NCI-H526 treated with DMSO at 0.1 percent for 48 hours (cell line): ENCODE results near the gene NADK2.
"Not testable (repeated sequence)": the region's sequence is repeated elsewhere in the genome, so short reads cannot be mapped to it uniquely, and the experiment has no call there.

Experiments
- DNase-seq: peaks from one replicate; lab custom pipeline; 2025; lab: John Stamatoyannopoulos, UW

Gene NADK2

GRCh38 chr5:36241631-36242533, at the start of gene NADK2:
TSS of gene NADK2 (minus strand) at chr5:36241925. CDS start at chr5:36241798, 127 bp downstream.
- peak; percentile 96 for DNase-seq

GRCh38 chr5:36285837-36286615, 44.3 kb upstream of the NADK2 start:
- no peak for DNase-seq

DNA sequence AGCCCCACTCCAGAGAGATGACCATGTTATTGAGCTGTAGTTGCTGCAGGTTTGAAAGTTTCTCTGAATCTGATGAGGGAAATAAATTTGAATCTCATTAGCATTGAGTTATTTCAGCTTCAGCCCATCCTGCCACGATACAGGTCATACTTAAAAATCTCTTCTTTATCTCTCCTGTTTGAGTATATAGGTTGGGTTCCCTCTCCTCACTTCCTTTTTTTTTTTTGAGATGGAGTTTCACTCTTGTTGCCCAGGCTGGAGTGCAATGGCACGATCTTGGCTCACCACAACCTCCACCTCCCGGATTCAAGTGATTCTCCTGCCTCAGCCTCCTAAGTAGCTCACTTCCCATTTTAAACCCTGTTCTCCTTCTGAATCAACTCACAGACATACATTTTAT, 42.0 kb upstream of the NADK2 start:
- DNase-seq = not testable (repeated sequence)

GRCh38 chr5:36281626-36282025, 39.9 kb upstream of the NADK2 start:
- no peak for DNase-seq

DNA sequence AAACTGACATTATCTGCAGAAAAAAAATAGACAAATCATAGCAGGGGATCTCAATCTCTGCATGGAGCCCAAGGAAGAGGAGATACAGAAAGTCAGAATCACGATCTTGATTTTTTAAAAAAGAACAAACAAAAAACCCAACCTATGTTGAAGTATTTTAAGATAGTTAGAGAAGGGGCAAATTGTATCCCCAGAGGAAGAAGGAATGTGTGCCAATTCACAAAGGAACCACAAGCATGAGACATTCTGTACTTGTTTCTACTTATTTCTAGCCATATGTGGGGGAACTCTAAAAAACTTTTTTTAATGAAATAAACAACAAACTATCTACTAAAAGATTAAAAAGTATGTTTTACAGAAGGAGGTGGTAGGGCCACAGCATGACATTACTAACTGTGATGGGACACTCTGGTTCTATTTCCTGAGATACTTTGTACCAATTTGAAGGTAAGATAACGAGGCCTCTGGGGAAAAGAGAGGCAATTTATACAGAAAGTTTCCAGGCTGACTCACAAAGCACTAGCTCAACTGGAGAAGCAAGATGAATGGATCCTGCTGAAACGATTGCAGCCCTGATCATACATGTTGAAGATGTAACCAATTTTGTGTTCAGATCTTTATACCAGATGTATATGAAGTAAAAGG, 37.5 kb upstream of the NADK2 start:
- DNase-seq = no peak

- no peak for DNase-seq
Observed at GRCh38 chr5:36277521-36278176, 35.9 kb upstream of the NADK2 start.

DNA sequence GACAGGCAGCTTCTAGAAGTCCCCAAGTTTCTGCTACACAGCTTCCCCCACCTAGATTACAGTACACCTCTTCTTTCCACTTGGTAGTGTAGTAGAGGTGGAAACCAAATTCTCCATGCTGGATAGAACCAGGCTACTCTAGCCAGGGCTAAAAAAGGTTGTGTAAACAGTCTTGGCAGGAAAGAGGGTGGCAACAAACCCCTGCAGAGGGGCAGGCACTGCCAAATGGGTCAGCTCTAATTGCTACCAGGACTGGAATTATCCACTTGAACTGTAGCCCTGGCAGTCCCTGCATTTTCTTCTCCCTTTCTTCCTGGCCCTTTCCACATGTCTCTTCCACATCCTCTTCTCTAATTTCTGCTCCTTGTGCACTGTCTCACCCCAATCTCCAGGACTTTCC, 35.1 kb upstream of the NADK2 start:
- no peak for DNase-seq

- DNase-seq = no peak
Observed at GRCh38 chr5:36273809-36274526, 32.2 kb upstream of the NADK2 start.

GRCh38 chr5:36272136-36272690, 30.5 kb upstream of the NADK2 start:
- no peak for DNase-seq

GRCh38 chr5:36270876-36271575, 29.3 kb upstream of the NADK2 start:
- DNase-seq = no peak

GRCh38 chr5:36270175-36270574, 28.4 kb upstream of the NADK2 start:
- DNase-seq = no peak

- DNase-seq = no peak
Observed at GRCh38 chr5:36269478-36269877, 27.8 kb upstream of the NADK2 start.

- DNase-seq = no peak
Observed at GRCh38 chr5:36267905-36268304, 26.2 kb upstream of the NADK2 start.

DNA sequence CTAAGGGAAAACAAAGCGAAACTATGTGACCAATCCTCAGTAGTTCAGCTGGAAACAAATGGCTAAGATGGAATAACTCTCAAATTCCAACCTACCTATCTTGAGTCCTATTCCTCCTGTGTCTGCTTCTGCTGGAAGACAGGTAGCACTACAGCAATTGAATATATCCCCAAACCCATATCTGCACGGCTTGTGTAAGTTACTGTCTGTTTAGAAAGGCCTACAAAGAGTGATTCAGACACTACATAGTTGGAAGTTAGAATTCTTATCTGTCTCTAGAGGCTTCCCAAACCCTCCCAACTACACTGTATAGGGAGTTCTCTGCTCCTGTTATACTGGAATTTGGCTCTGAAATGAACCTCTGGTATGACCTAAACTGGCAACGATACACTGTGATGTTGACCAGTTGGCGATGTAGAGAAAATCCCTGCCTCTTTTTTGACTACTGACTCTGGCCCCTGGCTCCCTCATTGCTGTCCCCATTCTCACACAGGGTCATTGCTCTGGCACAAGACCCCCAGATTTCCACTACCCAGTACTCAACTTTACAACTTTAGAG, 22.6 kb upstream of the NADK2 start:
- no peak for DNase-seq

DNA sequence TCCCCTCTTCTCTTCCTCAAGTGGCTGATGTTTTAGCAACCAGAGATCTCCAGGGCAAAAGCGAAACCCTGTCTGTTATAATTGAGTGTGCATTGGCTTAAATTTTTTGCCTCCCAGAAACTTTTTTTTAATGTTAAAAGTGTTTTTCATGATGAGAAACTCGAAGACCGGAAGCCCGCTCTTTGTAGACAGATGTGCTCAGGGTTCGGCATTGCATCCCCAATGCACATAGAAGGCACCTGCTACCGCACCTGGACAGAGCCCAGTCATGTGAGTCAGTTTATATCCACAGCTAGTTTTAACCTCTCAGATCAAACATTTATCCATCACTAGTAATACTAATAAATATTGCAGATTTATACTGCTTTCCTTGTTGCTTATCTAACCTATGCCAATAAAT, 19.5 kb upstream of the NADK2 start:
- no peak for DNase-seq

GRCh38 chr5:36253575-36253974, 11.8 kb upstream of the NADK2 start:
- DNase-seq = no peak

DNA sequence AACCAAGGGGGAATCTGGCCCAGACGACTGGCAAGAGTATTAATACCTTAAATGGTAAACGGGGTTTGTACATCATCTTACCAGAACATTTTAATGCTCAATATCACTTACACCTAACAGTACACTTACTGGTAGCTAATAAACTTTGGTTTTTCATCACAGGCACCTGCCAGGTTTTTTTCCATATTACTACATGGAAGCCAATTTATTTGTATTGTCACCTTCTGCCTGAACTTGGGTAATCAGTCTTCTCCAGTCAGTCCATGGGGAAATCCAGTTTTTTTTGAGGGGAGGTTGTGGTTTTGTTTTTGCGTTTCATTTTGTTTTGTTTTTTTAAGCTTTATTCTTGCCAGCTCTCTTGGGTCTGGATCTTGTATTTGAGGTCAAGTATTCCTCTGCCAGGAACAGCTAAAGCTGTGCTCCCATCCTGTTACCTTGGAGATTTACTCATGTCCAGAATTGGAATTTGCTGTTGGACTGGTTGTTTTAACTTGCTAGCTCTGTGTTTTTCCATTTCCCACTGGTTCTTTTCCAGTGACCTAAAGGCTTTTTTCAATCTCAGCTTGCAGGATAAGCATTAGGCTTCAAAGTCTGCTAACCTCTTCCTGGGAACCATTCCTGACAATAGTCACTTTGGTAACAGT, 11.1 kb upstream of the NADK2 start:
- no peak for DNase-seq

- no peak for DNase-seq
Observed at GRCh38 chr5:36251218-36251617, 9.5 kb upstream of the NADK2 start.

- DNase-seq = no peak
Observed at GRCh38 chr5:36250427-36250826, 8.7 kb upstream of the NADK2 start.
